Type B pancreatic cell (in vitro differentiated cells): Measurements from ENCODE around the gene MANSC4. TPM values are rescaled to one million over a fixed set of nuclear protein-coding genes. Genes with fewer than 3 reads are reported as not detected.
A peak's percentile ranks its signal among the peaks of the same experiment; 100 is the strongest.

Experiments used
- DNase-seq: peaks from one replicate; pipeline ENCODE4 v3.0.0; 2021; ENCODE audit warnings: mixed read lengths; ENCODE audit not compliant: unreplicated experiment; ENCODE audit errors: extremely low spot score
- H3K27ac Mint-ChIP-seq: 2 replicates; pipeline ENCODE4 v1.8.0; 2021; ENCODE audit warnings: mild to moderate bottlenecking, mixed read lengths
- H3K27me3 Mint-ChIP-seq: 2 replicates; pipeline ENCODE4 v1.8.0; 2021; ENCODE audit warnings: mixed read lengths
- H3K36me3 Mint-ChIP-seq: 2 replicates; pipeline ENCODE4 v1.8.0; 2021; ENCODE audit warnings: mixed read lengths
- H3K4me1 Mint-ChIP-seq: one replicate; pipeline ENCODE4 v1.8.0; 2021; ENCODE audit warnings: mixed read lengths; ENCODE audit not compliant: unreplicated experiment
- H3K4me3 Mint-ChIP-seq: 2 replicates; pipeline ENCODE4 v1.8.0; 2021; ENCODE audit warnings: mild to moderate bottlenecking, mixed read lengths
- H3K9me3 Mint-ChIP-seq: 2 replicates; pipeline ENCODE4 v1.8.0; 2021; ENCODE audit warnings: mixed read lengths
- total RNA-seq: library from RNA; stranded (reverse); gene quantifications from 2 replicates; pipeline ENCODE4 v1.2.1, GENCODE V29; 2021; ENCODE audit warnings: low replicate concordance
- TF ChIP-seq, protein P1 (sequence below): fragments of 200-600 bp; sonication (generic); conservative IDR thresholded peaks from 2 replicates; pipeline ENCODE4 v1.5.0; 2021; ENCODE audit warnings: antibody characterized with exemption, mild to moderate bottlenecking

Gene MANSC4
- total RNA-seq, 1 donor from 2014 or later: not detected

DNA sequence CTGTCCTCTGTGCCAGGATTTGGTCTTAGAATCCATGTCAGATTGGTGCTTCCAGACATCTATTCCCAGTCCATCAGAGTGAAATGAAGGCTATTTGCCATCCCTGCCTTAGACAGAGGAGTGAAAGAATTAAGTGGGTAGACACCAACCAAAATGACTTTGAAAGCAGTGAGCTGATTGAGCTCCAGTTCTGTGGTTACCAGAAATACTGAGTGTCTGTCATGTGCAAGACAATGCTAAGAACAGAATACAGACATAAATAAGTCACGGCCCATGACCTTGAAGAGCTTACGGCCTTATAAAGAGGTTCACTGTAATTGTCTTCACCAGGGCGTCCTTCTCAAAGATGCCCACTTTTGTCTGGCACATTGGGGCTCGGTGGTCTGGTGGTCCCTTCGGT is 21.6 kb upstream of the MANSC4 start:
- TF ChIP-seq, protein P1, sequence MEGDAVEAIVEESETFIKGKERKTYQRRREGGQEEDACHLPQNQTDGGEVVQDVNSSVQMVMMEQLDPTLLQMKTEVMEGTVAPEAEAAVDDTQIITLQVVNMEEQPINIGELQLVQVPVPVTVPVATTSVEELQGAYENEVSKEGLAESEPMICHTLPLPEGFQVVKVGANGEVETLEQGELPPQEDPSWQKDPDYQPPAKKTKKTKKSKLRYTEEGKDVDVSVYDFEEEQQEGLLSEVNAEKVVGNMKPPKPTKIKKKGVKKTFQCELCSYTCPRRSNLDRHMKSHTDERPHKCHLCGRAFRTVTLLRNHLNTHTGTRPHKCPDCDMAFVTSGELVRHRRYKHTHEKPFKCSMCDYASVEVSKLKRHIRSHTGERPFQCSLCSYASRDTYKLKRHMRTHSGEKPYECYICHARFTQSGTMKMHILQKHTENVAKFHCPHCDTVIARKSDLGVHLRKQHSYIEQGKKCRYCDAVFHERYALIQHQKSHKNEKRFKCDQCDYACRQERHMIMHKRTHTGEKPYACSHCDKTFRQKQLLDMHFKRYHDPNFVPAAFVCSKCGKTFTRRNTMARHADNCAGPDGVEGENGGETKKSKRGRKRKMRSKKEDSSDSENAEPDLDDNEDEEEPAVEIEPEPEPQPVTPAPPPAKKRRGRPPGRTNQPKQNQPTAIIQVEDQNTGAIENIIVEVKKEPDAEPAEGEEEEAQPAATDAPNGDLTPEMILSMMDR: no peak
- H3K27ac Mint-ChIP-seq: no peak overlapping the region
- H3K4me1 Mint-ChIP-seq: no peaks in the 10 kb centered on the region
- peaks cover 38% of the 10 kb centered on the region for H3K36me3 Mint-ChIP-seq
- no peak for DNase-seq
- no peak overlapping the region for H3K4me3 Mint-ChIP-seq
- peaks cover 6% of the 10 kb centered on the region for H3K27me3 Mint-ChIP-seq
- no peaks in the 10 kb centered on the region for H3K9me3 Mint-ChIP-seq

DNA sequence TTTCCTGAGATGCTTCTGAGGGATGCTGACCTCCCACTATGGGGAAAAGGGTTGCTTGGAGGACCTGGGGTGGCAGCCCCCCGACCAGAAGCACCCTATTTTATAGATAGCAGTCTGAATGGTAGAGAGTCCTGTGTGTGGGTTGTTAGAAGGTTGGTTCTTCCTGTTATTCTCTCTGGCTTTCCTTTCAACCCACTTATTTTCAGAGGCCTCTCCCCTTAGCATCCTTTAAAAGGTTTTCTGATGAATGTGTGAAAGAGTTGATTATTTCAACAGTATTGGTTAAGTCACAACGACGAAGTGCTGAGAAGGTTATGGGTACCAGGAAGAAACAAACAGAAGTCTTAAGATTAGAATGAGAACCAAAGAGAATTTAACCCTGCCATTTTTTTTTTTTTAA is 20.8 kb upstream of the MANSC4 start:
- Mint-ChIP-seq H3K27me3 (peaks cover 1% of the 10 kb centered on the region), H3K4me1 (no peaks in the 10 kb centered on the region), H3K4me3 (no peak overlapping the region), H3K9me3 (no peaks in the 10 kb centered on the region), H3K36me3 (peaks cover 44% of the 10 kb centered on the region), H3K27ac (no peak overlapping the region)
- TF ChIP-seq, protein P1: no peak
- no peak for DNase-seq

DNA sequence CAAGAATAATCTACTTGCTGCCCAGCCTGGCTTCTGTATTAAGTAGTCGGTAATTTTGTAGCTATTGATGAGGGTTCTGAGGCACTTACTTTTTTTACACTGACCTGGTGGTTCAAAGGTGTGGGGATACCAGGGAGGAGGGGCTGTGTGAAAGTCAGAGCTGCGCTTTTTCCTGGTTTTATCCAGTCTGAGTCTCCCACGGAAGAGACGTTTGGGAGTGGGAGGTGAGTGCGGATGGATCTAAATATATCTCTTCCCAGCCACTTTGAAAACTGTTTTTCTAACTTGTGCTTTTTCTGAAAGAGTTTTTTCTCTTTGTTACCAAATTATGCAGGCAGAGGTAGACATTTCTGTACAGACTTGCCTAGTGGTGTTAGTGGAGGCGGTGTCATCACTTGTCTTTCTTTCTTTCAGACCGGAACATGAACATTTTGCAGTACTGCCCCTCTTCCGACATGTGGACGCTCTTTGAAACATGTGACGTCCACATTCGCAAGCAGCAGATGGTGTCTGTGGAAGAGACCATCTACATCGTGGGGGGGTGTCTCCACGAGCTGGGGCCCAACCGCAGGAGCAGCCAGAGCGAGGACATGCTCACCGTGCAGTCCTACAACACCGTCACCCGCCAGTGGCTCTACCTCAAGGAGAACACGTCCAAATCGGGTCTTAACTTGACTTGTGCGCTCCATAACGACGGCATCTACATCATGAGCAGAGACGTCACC is 17.4 kb upstream of the MANSC4 start:
- peaks cover 66% of the 10 kb centered on the region for H3K36me3 Mint-ChIP-seq
- H3K4me3 Mint-ChIP-seq: no peak overlapping the region
- no peaks in the 10 kb centered on the region for H3K4me1 Mint-ChIP-seq
- no peaks in the 10 kb centered on the region for H3K9me3 Mint-ChIP-seq
- TF ChIP-seq, protein P1: no peak
- H3K27ac Mint-ChIP-seq: no peak overlapping the region
- H3K27me3 Mint-ChIP-seq: no peaks in the 10 kb centered on the region
- no peak for DNase-seq

DNA sequence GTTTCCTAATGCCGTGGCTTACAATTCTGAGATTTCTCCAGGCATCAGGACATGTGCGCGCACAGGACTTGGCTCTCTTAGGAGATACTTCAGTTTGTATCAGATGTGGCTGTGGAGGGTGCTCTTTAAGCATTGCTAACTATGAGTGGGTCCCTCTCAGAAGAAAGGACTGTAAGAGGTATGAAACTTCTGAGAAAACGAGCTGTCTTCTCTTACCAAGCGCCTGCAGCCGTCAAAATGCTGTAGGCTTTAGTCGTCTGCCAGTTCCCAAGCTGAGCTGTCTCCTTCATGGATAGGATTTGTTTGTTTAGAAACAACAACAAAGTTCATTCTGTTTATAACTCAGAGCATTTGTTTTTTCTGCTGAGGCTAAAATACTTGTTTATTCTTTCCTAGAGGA is 16.1 kb upstream of the MANSC4 start:
- H3K27ac Mint-ChIP-seq: no peak overlapping the region
- no peak for DNase-seq
- H3K9me3 Mint-ChIP-seq: no peaks in the 10 kb centered on the region
- no peak overlapping the region for H3K4me3 Mint-ChIP-seq
- no peaks in the 10 kb centered on the region for H3K4me1 Mint-ChIP-seq
- TF ChIP-seq, protein P1: no peak
- H3K36me3 Mint-ChIP-seq: peaks cover 68% of the 10 kb centered on the region
- H3K27me3 Mint-ChIP-seq: no peaks in the 10 kb centered on the region

DNA sequence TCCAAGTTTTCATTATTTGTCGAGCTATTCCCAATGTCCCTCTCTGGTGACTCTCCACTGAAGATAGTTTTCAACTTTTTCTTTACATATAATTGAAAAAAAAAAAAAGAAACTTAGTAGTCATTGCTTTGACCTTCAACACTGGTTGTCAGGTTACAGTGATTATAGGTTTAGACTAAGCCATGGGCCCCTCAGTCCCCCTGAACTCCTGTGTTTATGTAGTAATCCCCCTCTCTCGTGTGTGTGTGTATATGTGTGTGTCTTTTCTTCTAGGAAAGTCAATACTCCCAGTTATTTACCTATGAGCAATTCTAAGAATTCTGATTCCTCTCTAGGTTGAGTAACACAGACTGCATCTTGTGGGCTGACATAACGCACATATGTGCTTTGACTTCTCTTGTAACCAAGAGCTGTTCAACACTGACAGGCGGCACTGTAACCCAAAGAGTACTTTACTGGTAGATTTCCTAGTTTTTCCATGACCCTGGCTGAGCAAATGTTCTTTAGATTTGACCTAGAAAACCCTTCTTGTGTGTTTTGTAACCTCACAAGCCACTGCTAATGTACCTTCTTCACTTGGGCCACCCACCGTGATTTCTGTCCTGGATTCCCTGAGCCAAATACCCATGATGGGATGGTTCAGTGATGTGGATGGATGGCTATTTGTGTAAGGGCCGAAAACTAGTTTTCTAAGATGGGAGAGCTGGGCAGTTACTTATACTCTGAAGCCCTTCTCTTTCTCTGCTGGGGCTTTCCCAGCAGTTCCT is 15.0 kb upstream of the MANSC4 start:
- Mint-ChIP-seq H3K27ac (peak overlapping the region; percentile 1), H3K4me1 (no peaks in the 10 kb centered on the region), H3K9me3 (no peaks in the 10 kb centered on the region), H3K36me3 (peaks cover 64% of the 10 kb centered on the region), H3K27me3 (no peaks in the 10 kb centered on the region), H3K4me3 (no peak overlapping the region)
- no peak for DNase-seq
- TF ChIP-seq, protein P1: no peak
